Neural cell (in vitro differentiated cells): ENCODE results near the gene ANGEL1. TPM values are rescaled to one million over a fixed set of nuclear protein-coding genes. Genes with fewer than 3 reads are reported as not detected.

ENCODE experiments used
- H2AFZ ChIP-seq: fragments of 200-600, 300-800 bp; sonication (generic), shearing (Covaris generic); 2 replicates; pipeline ENCODE4 v1.6.0; 2014; ENCODE audit warnings: low read depth, mild to moderate bottlenecking, antibody characterized with exemption, low read length, moderate library complexity
- H3F3A ChIP-seq: fragments of 200-600 bp; shearing (Covaris generic); 2 replicates; pipeline ENCODE4 v1.6.1; 2016; ENCODE audit warnings: mild to moderate bottlenecking, moderate library complexity, mixed read lengths, antibody characterized with exemption, low read length; ENCODE audit not compliant: insufficient read depth, poor library complexity, severe bottlenecking
- H3K27ac ChIP-seq: fragments of 200-600, 300-800 bp; sonication (generic), shearing (Covaris generic); 2 replicates; pipeline ENCODE4 v1.5.1; 2014; ENCODE audit warnings: mild to moderate bottlenecking, low read length, moderate library complexity
- H3K27me3 ChIP-seq: fragments of 300-800, 200-600 bp; sonication (generic), shearing (Covaris generic); 2 replicates; pipeline ENCODE4 v1.6.0; 2014; ENCODE audit warnings: mild to moderate bottlenecking, low read depth, low read length, moderate library complexity; ENCODE audit not compliant: insufficient read depth
- H3K36me3 ChIP-seq: fragments of 300-800, 200-600 bp; sonication (generic), shearing (Covaris generic); 2 replicates; pipeline ENCODE4 v1.5.1; 2014; ENCODE audit warnings: mild to moderate bottlenecking, antibody characterized with exemption, low read length, moderate library complexity; ENCODE audit not compliant: insufficient read depth
- H3K4me2 ChIP-seq: fragments of 300-800, 200-600 bp; sonication (generic), shearing (Covaris generic); 2 replicates; pipeline ENCODE4 v1.6.0; 2014; ENCODE audit warnings: mild to moderate bottlenecking, low read length
- H3K4me3 ChIP-seq: fragments of 300-800, 200-600 bp; sonication (generic), shearing (Covaris generic); 2 replicates; pipeline ENCODE4 v1.5.1; 2014; ENCODE audit warnings: mild to moderate bottlenecking, low read length, moderate library complexity
- H3K79me2 ChIP-seq: fragments of 200-600 bp; shearing (Covaris generic); replicated peaks from 2 replicates; pipeline ENCODE4 v1.6.0; 2014; ENCODE audit warnings: mild to moderate bottlenecking, low read length, moderate library complexity; ENCODE audit not compliant: insufficient read depth
- H3K9ac ChIP-seq: fragments of 300-800, 200-600 bp; sonication (generic), shearing (Covaris generic); 2 replicates; pipeline ENCODE4 v1.6.1; 2016; ENCODE audit warnings: mild to moderate bottlenecking, low read length, mixed read lengths
- H3K9me2 ChIP-seq: fragments of 200-600 bp; shearing (Covaris generic); 2 replicates; pipeline ENCODE4 v1.6.1; 2016; ENCODE audit warnings: mild to moderate bottlenecking, low read length, mixed read lengths; ENCODE audit not compliant: insufficient read depth
- H3K9me3 ChIP-seq: fragments of 200-600, 300-800 bp; sonication (generic), shearing (Covaris generic); 2 replicates; pipeline ENCODE4 v1.6.1; 2016; ENCODE audit warnings: mild to moderate bottlenecking, mixed run types, low read length, moderate library complexity, mixed read lengths
- H4K20me1 ChIP-seq: fragments of 200-600 bp; shearing (Covaris generic); 2 replicates; pipeline ENCODE4 v1.6.1; 2016; ENCODE audit warnings: mild to moderate bottlenecking, mixed run types; ENCODE audit not compliant: insufficient read depth
- EP300 ChIP-seq: fragments of 450-650 bp; conservative IDR thresholded peaks from 2 replicates; pipeline ENCODE4 v1.6.1; 2014; ENCODE audit warnings: antibody characterized with exemption, mild to moderate bottlenecking, moderate library complexity; ENCODE audit not compliant: poor library complexity, severe bottlenecking
- EZH2 ChIP-seq: fragments of 200-600, 300-800 bp; shearing (Covaris generic), sonication (generic); IDR thresholded peaks from 2 replicates; pipeline ENCODE4 v1.6.1; 2014; ENCODE audit warnings: antibody characterized with exemption, low read length, borderline replicate concordance, mild to moderate bottlenecking; ENCODE audit not compliant: insufficient read depth, poor library complexity, severe bottlenecking
- MXI1 ChIP-seq: fragments of 450-650 bp; conservative IDR thresholded peaks from 2 replicates; pipeline ENCODE4 v1.6.1; 2014; ENCODE audit warnings: antibody characterized with exemption, mild to moderate bottlenecking; ENCODE audit not compliant: poor library complexity, severe bottlenecking
- POLR2AphosphoS5 ChIP-seq: IDR thresholded peaks from 2 replicates; pipeline ENCODE4 v1.6.1; 2012
- RAD21 ChIP-seq: fragments of 450-650 bp; conservative IDR thresholded peaks from 2 replicates; pipeline ENCODE4 v1.6.1; 2014; ENCODE audit warnings: antibody characterized with exemption, mild to moderate bottlenecking, moderate library complexity
- SMC3 ChIP-seq: fragments of 450-650 bp; conservative IDR thresholded peaks from 2 replicates; pipeline ENCODE4 v1.6.1; 2014; ENCODE audit warnings: antibody characterized with exemption, mild to moderate bottlenecking, moderate library complexity; ENCODE audit not compliant: poor library complexity
- TAF1 ChIP-seq: IDR thresholded peaks from 2 replicates; pipeline ENCODE4 v1.6.1; 2012; ENCODE audit warnings: low read depth
- polyA plus RNA-seq: library from polyadenylated mRNA; depleted of rRNA; stranded (reverse); fragments of >200 nt; gene quantifications from 2 replicates; pipeline ENCODE4 v1.2.3, GENCODE V29; 2014
- TF ChIP-seq, protein P1 (sequence below): fragments of 450-650 bp; IDR thresholded peaks from 2 replicates; pipeline ENCODE4 v1.5.1; 2014; ENCODE audit warnings: antibody characterized with exemption, mild to moderate bottlenecking, moderate library complexity; ENCODE audit not compliant: poor library complexity, severe bottlenecking
- TF ChIP-seq, protein P2 (sequence below): IDR thresholded peaks from 2 replicates; pipeline ENCODE4 v1.6.1; 2012; ENCODE audit warnings: borderline replicate concordance

ANGEL1 gene
- polyA plus RNA-seq, 1 donor from 2014 or later: 18.4 TPM

DNA sequence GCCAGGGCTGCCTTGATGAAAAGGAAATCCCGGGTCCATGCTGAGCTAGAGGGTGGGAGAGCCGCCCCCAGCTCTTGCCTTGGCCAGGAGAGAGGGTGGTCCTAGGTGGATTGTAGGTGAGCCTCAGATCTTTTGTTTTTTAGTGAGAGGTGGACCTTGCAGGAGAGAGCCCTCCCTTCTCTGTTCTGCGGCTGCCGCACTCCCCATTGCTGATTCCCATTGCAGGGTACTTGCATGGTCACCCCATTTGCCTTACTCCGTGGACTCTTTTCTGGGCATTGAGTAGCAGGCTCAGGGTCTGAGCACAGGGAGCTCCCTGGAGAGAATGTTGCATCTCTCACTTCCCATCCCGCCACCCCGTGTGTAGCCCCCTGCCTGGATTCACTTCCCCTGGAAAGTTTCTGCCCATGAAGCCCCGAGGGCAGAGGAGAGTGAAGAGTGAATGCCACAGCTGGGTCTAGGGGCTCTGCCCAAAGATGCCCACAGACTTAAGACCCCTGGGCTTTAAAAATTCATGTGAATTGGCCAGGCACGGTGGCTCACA is 41.2 kb downstream of the ANGEL1 start:
- Histone ChIP-seq H3K79me2 (no peaks in the 10 kb centered on the region), H3K4me3 (no peak overlapping the region), H3F3A (no peaks in the 10 kb centered on the region), H3K9ac (no peak overlapping the region), H3K4me2 (no peak overlapping the region), H4K20me1 (no peaks in the 10 kb centered on the region), H3K36me3 (peaks cover 19% of the 10 kb centered on the region), H3K27ac (no peak overlapping the region), H3K27me3 (no peaks in the 10 kb centered on the region), H3K9me2 (no peaks in the 10 kb centered on the region), H3K9me3 (no peaks in the 10 kb centered on the region), H2AFZ (no peak overlapping the region)
- TF ChIP-seq, protein P1, sequence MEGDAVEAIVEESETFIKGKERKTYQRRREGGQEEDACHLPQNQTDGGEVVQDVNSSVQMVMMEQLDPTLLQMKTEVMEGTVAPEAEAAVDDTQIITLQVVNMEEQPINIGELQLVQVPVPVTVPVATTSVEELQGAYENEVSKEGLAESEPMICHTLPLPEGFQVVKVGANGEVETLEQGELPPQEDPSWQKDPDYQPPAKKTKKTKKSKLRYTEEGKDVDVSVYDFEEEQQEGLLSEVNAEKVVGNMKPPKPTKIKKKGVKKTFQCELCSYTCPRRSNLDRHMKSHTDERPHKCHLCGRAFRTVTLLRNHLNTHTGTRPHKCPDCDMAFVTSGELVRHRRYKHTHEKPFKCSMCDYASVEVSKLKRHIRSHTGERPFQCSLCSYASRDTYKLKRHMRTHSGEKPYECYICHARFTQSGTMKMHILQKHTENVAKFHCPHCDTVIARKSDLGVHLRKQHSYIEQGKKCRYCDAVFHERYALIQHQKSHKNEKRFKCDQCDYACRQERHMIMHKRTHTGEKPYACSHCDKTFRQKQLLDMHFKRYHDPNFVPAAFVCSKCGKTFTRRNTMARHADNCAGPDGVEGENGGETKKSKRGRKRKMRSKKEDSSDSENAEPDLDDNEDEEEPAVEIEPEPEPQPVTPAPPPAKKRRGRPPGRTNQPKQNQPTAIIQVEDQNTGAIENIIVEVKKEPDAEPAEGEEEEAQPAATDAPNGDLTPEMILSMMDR: no peak
- no peak for TF ChIP-seq POLR2AphosphoS5
- no peak for TF ChIP-seq EZH2
- no peak for TF ChIP-seq SMC3
- no peak for TF ChIP-seq RAD21

DNA sequence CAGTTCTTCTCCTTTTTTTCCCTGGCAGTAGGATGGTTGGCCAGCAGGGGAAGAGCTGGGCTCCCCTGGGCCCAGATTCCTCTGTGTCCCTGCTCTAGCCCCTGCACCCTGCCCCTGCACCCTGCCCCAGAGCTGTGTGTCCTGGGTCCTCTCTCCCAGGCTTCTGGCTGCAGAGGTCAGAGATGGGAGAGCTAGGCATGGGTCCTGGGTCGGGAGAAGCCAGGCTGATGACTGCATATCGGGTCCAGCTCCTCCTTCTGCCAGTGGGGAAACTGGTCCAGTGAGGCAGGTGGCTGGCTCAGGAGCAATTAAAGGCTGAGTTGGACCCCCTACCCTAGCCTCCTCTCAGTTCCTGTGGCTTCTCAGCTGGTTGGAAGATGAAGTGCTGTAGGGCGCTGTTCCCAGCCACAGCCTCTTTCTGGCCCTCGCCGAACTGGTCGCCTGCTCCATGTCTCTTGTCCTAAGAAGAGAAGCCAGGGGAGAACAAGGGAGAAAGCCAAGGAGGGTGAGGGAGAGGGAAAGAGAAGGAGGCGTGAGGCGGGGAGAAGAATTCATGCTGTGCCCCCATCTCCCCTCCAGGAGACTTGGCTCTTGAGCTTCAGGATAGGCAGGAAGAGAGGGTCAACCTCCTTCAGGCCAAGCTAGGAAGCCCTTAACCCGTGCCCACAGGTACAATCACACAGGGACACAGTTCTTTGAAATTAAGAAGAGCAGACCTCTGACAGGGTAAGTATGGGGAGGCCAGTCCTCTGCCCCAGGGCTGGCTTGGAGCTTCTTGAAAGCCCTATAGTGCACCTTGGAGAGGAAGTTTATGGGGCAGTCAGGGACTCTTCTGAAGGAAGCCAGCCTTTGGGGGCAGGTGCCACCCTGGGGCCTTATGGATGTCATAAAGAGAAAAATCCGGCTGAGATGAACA is 41.9 kb downstream of the ANGEL1 start:
- Histone ChIP-seq H3K36me3 (peaks cover 19% of the 10 kb centered on the region), H3K9ac (no peak overlapping the region), H3K4me2 (no peak overlapping the region), H3K27me3 (no peaks in the 10 kb centered on the region), H3F3A (no peaks in the 10 kb centered on the region), H3K9me2 (no peaks in the 10 kb centered on the region), H4K20me1 (no peaks in the 10 kb centered on the region), H3K4me3 (no peak overlapping the region), H2AFZ (no peak overlapping the region), H3K27ac (no peak overlapping the region), H3K9me3 (no peaks in the 10 kb centered on the region), H3K79me2 (peaks cover 4% of the 10 kb centered on the region)
- TF ChIP-seq MXI1 (no peak), TAF1 (no peak), EZH2 (no peak), RAD21 (no peak), EP300 (no peak)

DNA sequence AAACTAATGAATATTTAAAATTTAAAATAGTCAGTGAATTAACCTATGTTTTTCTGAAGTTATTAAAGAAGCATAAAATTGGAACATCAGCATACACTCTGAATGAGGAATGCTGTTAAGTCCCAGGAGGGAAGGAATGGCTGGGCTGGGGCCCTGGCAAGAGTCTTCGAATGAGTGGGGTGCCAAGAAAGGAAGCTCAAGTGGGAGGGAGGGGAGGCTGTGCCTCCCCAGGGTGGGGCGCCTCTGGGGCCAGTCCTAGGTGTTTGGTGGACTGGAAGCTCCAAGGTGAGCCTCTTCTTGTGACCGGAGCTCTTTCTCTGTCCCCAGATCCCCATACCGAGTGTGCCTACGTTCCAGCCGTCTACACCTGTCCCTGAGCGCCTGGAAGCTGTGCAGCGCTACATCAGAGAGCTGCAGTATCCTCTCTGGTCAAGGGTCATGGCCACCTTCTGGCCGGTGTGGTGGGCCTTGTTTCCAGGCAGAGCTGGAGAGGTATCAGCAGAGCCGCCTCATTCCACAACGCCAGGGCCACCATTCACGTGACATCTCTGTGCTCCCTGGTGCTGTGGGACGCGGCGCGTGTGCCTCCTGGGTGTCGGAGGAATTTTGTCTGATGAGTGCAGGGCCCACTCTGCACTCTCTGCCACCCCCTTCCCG is 42.9 kb downstream of the ANGEL1 start:
- no peaks in the 10 kb centered on the region for H3K9me2 ChIP-seq
- H3K9me3 ChIP-seq: no peaks in the 10 kb centered on the region
- H3K4me2 ChIP-seq: no peak overlapping the region
- H2AFZ ChIP-seq: no peak overlapping the region
- no peaks in the 10 kb centered on the region for H3K27me3 ChIP-seq
- peaks cover 15% of the 10 kb centered on the region for H3K36me3 ChIP-seq
- H3F3A ChIP-seq: no peaks in the 10 kb centered on the region
- no peak overlapping the region for H3K27ac ChIP-seq
- no peaks in the 10 kb centered on the region for H4K20me1 ChIP-seq
- peaks cover 8% of the 10 kb centered on the region for H3K79me2 ChIP-seq
- no peak overlapping the region for H3K4me3 ChIP-seq
- no peak for TF ChIP-seq TAF1
- no peak for TF ChIP-seq EP300
- TF ChIP-seq POLR2AphosphoS5: no peak
- TF ChIP-seq, protein P2, sequence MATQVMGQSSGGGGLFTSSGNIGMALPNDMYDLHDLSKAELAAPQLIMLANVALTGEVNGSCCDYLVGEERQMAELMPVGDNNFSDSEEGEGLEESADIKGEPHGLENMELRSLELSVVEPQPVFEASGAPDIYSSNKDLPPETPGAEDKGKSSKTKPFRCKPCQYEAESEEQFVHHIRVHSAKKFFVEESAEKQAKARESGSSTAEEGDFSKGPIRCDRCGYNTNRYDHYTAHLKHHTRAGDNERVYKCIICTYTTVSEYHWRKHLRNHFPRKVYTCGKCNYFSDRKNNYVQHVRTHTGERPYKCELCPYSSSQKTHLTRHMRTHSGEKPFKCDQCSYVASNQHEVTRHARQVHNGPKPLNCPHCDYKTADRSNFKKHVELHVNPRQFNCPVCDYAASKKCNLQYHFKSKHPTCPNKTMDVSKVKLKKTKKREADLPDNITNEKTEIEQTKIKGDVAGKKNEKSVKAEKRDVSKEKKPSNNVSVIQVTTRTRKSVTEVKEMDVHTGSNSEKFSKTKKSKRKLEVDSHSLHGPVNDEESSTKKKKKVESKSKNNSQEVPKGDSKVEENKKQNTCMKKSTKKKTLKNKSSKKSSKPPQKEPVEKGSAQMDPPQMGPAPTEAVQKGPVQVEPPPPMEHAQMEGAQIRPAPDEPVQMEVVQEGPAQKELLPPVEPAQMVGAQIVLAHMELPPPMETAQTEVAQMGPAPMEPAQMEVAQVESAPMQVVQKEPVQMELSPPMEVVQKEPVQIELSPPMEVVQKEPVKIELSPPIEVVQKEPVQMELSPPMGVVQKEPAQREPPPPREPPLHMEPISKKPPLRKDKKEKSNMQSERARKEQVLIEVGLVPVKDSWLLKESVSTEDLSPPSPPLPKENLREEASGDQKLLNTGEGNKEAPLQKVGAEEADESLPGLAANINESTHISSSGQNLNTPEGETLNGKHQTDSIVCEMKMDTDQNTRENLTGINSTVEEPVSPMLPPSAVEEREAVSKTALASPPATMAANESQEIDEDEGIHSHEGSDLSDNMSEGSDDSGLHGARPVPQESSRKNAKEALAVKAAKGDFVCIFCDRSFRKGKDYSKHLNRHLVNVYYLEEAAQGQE: no peak
- no peak for TF ChIP-seq EZH2
- TF ChIP-seq, protein P1: no peak
- TF ChIP-seq RAD21: no peak
- no peak for TF ChIP-seq SMC3
- TF ChIP-seq MXI1: no peak
- no peak overlapping the region for H3K9ac ChIP-seq
